ENCODE measurements around the gene C16orf46.

DNA sequence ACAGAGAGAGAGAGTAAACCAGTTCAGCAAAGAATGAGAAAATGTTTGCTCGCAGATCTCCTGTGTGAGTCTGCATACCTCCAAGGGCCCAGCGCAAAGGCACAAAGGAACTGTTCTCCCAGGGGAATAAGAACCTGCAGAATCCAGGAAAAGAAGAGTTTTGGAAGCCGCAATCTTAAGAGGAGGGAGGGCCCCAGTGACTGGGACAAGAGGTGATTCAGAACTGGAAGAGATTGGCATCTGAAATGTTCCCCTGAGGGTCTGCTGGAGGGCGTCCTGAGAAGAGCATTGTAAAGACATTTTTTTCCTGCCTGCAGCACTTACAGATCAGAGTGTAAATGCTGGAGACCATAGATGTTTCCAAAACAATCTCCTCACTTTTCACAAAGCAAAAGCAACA is 35.3 kb downstream of the C16orf46 start:
- TF ChIP-seq, protein P1, sequence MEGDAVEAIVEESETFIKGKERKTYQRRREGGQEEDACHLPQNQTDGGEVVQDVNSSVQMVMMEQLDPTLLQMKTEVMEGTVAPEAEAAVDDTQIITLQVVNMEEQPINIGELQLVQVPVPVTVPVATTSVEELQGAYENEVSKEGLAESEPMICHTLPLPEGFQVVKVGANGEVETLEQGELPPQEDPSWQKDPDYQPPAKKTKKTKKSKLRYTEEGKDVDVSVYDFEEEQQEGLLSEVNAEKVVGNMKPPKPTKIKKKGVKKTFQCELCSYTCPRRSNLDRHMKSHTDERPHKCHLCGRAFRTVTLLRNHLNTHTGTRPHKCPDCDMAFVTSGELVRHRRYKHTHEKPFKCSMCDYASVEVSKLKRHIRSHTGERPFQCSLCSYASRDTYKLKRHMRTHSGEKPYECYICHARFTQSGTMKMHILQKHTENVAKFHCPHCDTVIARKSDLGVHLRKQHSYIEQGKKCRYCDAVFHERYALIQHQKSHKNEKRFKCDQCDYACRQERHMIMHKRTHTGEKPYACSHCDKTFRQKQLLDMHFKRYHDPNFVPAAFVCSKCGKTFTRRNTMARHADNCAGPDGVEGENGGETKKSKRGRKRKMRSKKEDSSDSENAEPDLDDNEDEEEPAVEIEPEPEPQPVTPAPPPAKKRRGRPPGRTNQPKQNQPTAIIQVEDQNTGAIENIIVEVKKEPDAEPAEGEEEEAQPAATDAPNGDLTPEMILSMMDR (IDR thresholded peaks at IDR 0.05): no peak
- TF ChIP-seq POLR2A (IDR thresholded peaks at IDR 0.05): no peak
